ENCODE data around the gene DMAC2L. TPM values are rescaled to one million over a fixed set of nuclear protein-coding genes. Genes with fewer than 3 reads are reported as not detected.
"Not testable (repeated sequence)": the region's sequence is repeated elsewhere in the genome, so short reads cannot be mapped to it uniquely, and the experiment has no call there.

DMAC2L gene
- total RNA-seq, 1 experiment from 2014 or later, result 16.3 TPM

DNA sequence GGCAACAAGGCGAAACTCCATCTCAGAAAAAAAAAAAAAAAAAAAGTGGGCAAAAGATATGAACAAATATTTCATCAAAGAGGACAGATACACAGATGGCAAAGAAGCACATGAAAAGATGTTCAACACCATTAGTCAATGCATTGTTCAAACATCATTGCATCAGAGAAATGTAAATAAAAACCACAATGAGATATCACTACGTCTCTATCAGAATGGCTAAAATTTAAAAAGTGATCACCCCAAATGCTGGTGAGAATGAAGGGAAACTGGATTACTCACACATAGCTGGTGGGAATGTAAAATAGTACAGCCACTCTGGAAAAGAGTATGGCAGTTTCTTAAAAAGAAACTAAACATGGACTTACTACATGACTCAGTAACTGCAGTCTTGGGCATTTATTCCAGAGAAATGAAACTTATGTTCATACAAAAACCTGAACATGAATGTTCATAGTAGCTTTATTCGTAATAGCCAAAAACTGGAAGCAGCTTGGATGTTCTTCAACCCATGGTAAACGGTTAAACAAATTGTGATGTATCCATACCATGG lies 3.7 kb upstream of the DMAC2L start:
- no peak for DNase-seq (ENCODE audit: unreplicated experiment)
- peaks cover 7% of the 10 kb centered on the region for H3K36me3 Mint-ChIP-seq (ENCODE audit: insufficient read depth, unreplicated experiment)
- ChIA-PET CTCF (interaction anchor here (1.1 kb wide), 1 partner anchor 232 kb away, joined by 3 read pairs; no protein-coding TSS in a partner anchor), POLR2A (interaction anchor here (0.5 to 0.6 kb wide), 2 partner anchors 45 to 178 kb away, joined by 3 read pairs; no protein-coding TSS in a partner anchor)
- H3K27me3 Mint-ChIP-seq (ENCODE audit: insufficient read depth, unreplicated experiment), result no peaks in the 10 kb centered on the region
- H3K9me3 Mint-ChIP-seq (ENCODE audit: unreplicated experiment), result no peaks in the 10 kb centered on the region
- H3K4me1 Mint-ChIP-seq (ENCODE audit: insufficient read depth, unreplicated experiment), result peaks cover 16% of the 10 kb centered on the region
- intact Hi-C loops (cut with micrococcal nuclease), result no loop called here
- no peak overlapping the region for H3K27ac Mint-ChIP-seq (ENCODE audit: low read depth, unreplicated experiment)
- no TSS peak for BruUV-seq (replicated peaks)
- H3K4me3 Mint-ChIP-seq (ENCODE audit: unreplicated experiment), result no peak overlapping the region
- TF ChIP-seq, protein P1, sequence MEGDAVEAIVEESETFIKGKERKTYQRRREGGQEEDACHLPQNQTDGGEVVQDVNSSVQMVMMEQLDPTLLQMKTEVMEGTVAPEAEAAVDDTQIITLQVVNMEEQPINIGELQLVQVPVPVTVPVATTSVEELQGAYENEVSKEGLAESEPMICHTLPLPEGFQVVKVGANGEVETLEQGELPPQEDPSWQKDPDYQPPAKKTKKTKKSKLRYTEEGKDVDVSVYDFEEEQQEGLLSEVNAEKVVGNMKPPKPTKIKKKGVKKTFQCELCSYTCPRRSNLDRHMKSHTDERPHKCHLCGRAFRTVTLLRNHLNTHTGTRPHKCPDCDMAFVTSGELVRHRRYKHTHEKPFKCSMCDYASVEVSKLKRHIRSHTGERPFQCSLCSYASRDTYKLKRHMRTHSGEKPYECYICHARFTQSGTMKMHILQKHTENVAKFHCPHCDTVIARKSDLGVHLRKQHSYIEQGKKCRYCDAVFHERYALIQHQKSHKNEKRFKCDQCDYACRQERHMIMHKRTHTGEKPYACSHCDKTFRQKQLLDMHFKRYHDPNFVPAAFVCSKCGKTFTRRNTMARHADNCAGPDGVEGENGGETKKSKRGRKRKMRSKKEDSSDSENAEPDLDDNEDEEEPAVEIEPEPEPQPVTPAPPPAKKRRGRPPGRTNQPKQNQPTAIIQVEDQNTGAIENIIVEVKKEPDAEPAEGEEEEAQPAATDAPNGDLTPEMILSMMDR (IDR thresholded peaks at IDR 0.05; ENCODE audit: unreplicated experiment), result no peak

DNA sequence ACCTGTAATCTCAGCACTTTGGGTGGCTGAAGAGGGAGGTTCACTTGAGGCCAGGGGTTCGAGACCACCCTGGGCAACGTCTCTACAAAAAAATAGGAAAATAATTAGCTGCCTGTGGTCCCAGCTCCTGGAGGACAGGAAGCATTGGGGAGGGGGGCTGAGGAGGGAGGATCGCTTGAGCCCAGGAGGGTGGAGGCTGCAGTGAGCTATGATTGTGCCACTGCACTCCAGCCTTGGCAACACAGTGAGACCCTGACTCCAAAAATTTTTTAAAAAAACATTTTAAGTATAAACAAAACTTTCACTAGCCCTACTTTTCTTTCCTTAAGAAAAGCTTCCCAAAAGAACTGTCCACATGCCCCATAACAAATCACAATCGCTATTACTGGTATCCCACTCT lies 1.7 kb upstream of the DMAC2L start:
- CTCF ChIA-PET, result interaction anchor here (0.5 to 2.4 kb wide), 4 partner anchors 10 to 249 kb away, joined by 3 to 21 read pairs (median 6); no protein-coding TSS in a partner anchor
- TF ChIP-seq, protein P1 (IDR thresholded peaks at IDR 0.05; ENCODE audit: unreplicated experiment), result no peak
- Mint-ChIP-seq H3K4me1 (ENCODE audit: insufficient read depth, unreplicated experiment) (peaks cover 18% of the 10 kb centered on the region), H3K27me3 (ENCODE audit: insufficient read depth, unreplicated experiment) (no peaks in the 10 kb centered on the region), H3K4me3 (ENCODE audit: unreplicated experiment) (peak overlapping the region; percentile 23), H3K36me3 (ENCODE audit: insufficient read depth, unreplicated experiment) (peaks cover 14% of the 10 kb centered on the region), H3K9me3 (ENCODE audit: unreplicated experiment) (no peaks in the 10 kb centered on the region), H3K27ac (ENCODE audit: low read depth, unreplicated experiment) (peak overlapping the region; percentile 91)
- DNase-seq (ENCODE audit: unreplicated experiment), result no peak
- POLR2A ChIA-PET, result interaction anchor here (0.9 to 4.1 kb wide), 7 partner anchors 11 to 219 kb away, joined by 3 to 40 read pairs (median 7); partner anchors contain the start of genes SOS2 and VCPKMT
- intact Hi-C loops (cut with micrococcal nuclease), result no loop called here
- no TSS peak for BruUV-seq (replicated peaks)

GRCh38 chr14:50311337-50311971 lies 670 bp upstream of the DMAC2L start:
- Mint-ChIP-seq H3K27me3 (ENCODE audit: insufficient read depth, unreplicated experiment) (no peaks in the 10 kb centered on the region), H3K4me3 (ENCODE audit: unreplicated experiment) (peak overlapping the region; percentile 94), H3K4me1 (ENCODE audit: insufficient read depth, unreplicated experiment) (peaks cover 18% of the 10 kb centered on the region), H3K36me3 (ENCODE audit: insufficient read depth, unreplicated experiment) (peaks cover 20% of the 10 kb centered on the region), H3K27ac (ENCODE audit: low read depth, unreplicated experiment) (peak overlapping the region; percentile 91), H3K9me3 (ENCODE audit: unreplicated experiment) (no peaks in the 10 kb centered on the region)
- ChIA-PET CTCF (interaction anchor here (0.6 to 2.4 kb wide), 12 partner anchors 9 to 466 kb away, joined by 3 to 21 read pairs (median 4); no protein-coding TSS in a partner anchor), POLR2A (interaction anchor here (0.6 to 4.1 kb wide), 30 partner anchors 10 to 691 kb away, joined by 3 to 40 read pairs (median 3); partner anchors contain the start of genes ATL1, CDKL1, KLHDC2 and MAP4K5)
- TSS peak; percentile 71 for BruUV-seq (replicated peaks)
- DNase-seq (ENCODE audit: unreplicated experiment), result no peak
- TF ChIP-seq, protein P1 (IDR thresholded peaks at IDR 0.05; ENCODE audit: unreplicated experiment), result peak; percentile 42
- intact Hi-C loops (cut with micrococcal nuclease), result no loop called here

DNA sequence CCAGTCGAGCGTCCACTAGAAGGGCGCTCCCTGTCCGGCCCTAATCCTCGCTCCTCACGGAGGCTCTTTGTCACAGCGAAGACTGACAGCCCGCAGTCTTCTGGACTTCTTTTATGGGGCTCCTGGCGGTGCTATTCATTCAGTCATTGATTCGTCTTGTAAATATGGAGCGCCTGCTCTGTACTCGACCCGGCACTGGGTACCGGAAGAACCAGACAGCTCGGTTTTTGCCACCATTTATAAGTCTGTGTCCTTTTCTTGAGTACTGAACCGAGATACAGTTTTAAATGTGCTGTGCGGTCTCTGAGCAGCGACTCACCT lies 570 bp downstream of the DMAC2L start:
- no peak for DNase-seq (ENCODE audit: unreplicated experiment)
- H3K27ac Mint-ChIP-seq (ENCODE audit: low read depth, unreplicated experiment), result peak overlapping the region; percentile 91
- ChIA-PET POLR2A (interaction anchor here (0.6 to 4.1 kb wide), 20 partner anchors 9 to 1045 kb away, joined by 3 to 40 read pairs (median 4); partner anchors contain the start of genes ATL1, CDKL1, MAP4K5 and SOS2), CTCF (interaction anchor here (0.6 to 1.5 kb wide), 4 partner anchors 10 to 90 kb away, joined by 3 to 7 read pairs (median 3); no protein-coding TSS in a partner anchor)
- TF ChIP-seq, protein P1 (IDR thresholded peaks at IDR 0.05; ENCODE audit: unreplicated experiment), result no peak
- peak overlapping the region; percentile 94 for H3K4me3 Mint-ChIP-seq (ENCODE audit: unreplicated experiment)
- H3K4me1 Mint-ChIP-seq (ENCODE audit: insufficient read depth, unreplicated experiment), result peaks cover 18% of the 10 kb centered on the region
- peaks cover 20% of the 10 kb centered on the region for H3K36me3 Mint-ChIP-seq (ENCODE audit: insufficient read depth, unreplicated experiment)
- intact Hi-C loops (cut with micrococcal nuclease), result no loop called here
- no peaks in the 10 kb centered on the region for H3K27me3 Mint-ChIP-seq (ENCODE audit: insufficient read depth, unreplicated experiment)
- no peaks in the 10 kb centered on the region for H3K9me3 Mint-ChIP-seq (ENCODE audit: unreplicated experiment)
- BruUV-seq (replicated peaks), result no TSS peak

DNA sequence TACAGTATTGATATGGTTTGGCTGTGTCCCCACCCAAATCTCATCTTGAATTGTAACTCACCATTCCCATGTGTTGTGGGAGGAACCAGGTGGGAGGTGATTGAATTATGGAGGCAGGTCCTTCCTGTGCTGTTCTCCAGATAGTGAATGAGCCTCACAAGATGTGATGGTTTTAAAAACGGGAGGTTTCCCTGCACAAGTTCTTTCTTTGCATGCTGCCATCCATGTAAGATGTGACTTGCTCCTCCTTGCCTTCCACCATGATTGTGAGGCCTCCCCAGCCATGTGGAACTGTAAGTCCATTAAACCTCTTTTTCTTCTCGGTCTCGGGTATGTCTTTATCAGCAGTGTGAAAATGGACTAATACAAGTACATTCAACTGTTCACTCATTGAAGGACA lies 2.0 kb downstream of the DMAC2L start:
- H3K4me1 Mint-ChIP-seq (ENCODE audit: insufficient read depth, unreplicated experiment), result peaks cover 18% of the 10 kb centered on the region
- H3K27me3 Mint-ChIP-seq (ENCODE audit: insufficient read depth, unreplicated experiment); BruUV-seq (replicated peaks); H3K27ac Mint-ChIP-seq (ENCODE audit: low read depth, unreplicated experiment); H3K9me3 Mint-ChIP-seq (ENCODE audit: unreplicated experiment); POLR2A ChIA-PET; CTCF ChIA-PET; DNase-seq (ENCODE audit: unreplicated experiment); intact Hi-C loops (cut with micrococcal nuclease): not testable (repeated sequence)
- peaks cover 20% of the 10 kb centered on the region for H3K36me3 Mint-ChIP-seq (ENCODE audit: insufficient read depth, unreplicated experiment)
- H3K4me3 Mint-ChIP-seq (ENCODE audit: unreplicated experiment), result peak overlapping the region; percentile 6
